HCT116 (cell line): ENCODE measurements around the gene EYA4. TPM values are rescaled to one million over a fixed set of nuclear protein-coding genes. Genes with fewer than 3 reads are reported as not detected.

Source experiments
- ATAC-seq: fragments of 200-7000 bp; cut with Tn5 transposase; 2 replicates; pipeline ENCODE4 v1.9.1; 2020; ENCODE audit warnings: mild to moderate bottlenecking, moderate library complexity
- BruUV-seq: library from RNA; stranded (reverse); fragments of 400-500 nt; replicated peaks from 2 replicates; lab custom pipeline; 2021; lab: Mats Ljungman, UMichigan
- CTCF ChIA-PET: fragments of 300-600 bp; sonication (Branson Sonifier 250); formaldehyde crosslinking; loops from one replicate; lab custom pipeline; 2021; ENCODE audit warnings: antibody characterized with exemption; lab: Charles Lee
- POLR2A ChIA-PET: fragments of 300-600, 350-600 bp; sonication (Branson Sonifier 250); formaldehyde crosslinking; loops from one replicate; lab custom pipeline; 2021; ENCODE audit warnings: antibody characterized with exemption; lab: Charles Lee
- RAD21 ChIA-PET, 2 experiments: fragments of 300-600 bp; sonication (Branson Sonifier 250); formaldehyde crosslinking; loops; one replicate each; lab custom pipeline; 2023; ENCODE audit warnings: low total read pairs in 2 of 2; ENCODE audit not compliant: uncharacterized antibody in 2 of 2, unreplicated experiment in 2 of 2, low non-redundant PET in 1 of 2; lab: Charles Lee
- DNase-seq: peaks from one replicate; pipeline ENCODE4 v3.0.0-alpha.2; 2010; ENCODE audit warnings: low read depth, low spot score
- H2AFZ ChIP-seq: fragments of 200-600 bp; shearing (Covaris generic), sonication (generic); 2 replicates; pipeline ENCODE4 v1.6.1; 2017; ENCODE audit warnings: low read depth, mixed run types, mixed read lengths, antibody characterized with exemption, low read length; ENCODE audit not compliant: poor library complexity, severe bottlenecking
- H3K27ac ChIP-seq: 2 replicates; pipeline ENCODE4 v1.5.1; 2012; ENCODE audit warnings: low read depth, low read length
- H3K27me3 ChIP-seq: fragments of 200-600 bp; sonication (generic); 2 replicates; pipeline ENCODE4 v1.6.1; 2016; ENCODE audit warnings: mixed run types, low read length, mixed read lengths; ENCODE audit not compliant: insufficient read depth
- H3K36me3 ChIP-seq, 2 experiments: fragments of 200-500 bp in 1 of 2; fragments of 200-600 bp in 1 of 2; sonication (Bioruptor generic) in 1 of 2; sonication (generic) in 1 of 2; 2 replicates each; pipeline versions ENCODE4 v1.5.1 to v1.6.1; 2014 to 2016; ENCODE audit warnings: low read length in 2 of 2, inconsistent platforms in 1 of 2, mixed read lengths in 1 of 2, mixed run types in 1 of 2; ENCODE audit not compliant: insufficient read depth in 2 of 2, control insufficient read depth in 1 of 2
- H3K4me1 ChIP-seq, 2 experiments: fragments of 200-600 bp in 1 of 2; sonication (generic) in 1 of 2; 2 replicates each; pipeline versions ENCODE4 v1.5.1 to v1.6.1; 2012 to 2017; ENCODE audit warnings: low read length in 2 of 2, inconsistent platforms in 1 of 2, mild to moderate bottlenecking in 1 of 2, mixed read lengths in 1 of 2, mixed run types in 1 of 2, moderate library complexity in 1 of 2; ENCODE audit not compliant: insufficient read depth in 2 of 2, control insufficient read depth in 1 of 2
- H3K4me2 ChIP-seq: fragments of 200-600 bp; sonication (generic); 2 replicates; pipeline ENCODE4 v1.6.1; 2017; ENCODE audit warnings: mixed run types, low read length, mixed read lengths
- H3K4me3 ChIP-seq, 2 experiments: fragments of 200-600 bp in 1 of 2; sonication (generic) in 1 of 2; replicated peaks in 1 of 2; 2 replicates each; pipeline ENCODE4 v1.5.1; 2011 to 2016; ENCODE audit warnings: low read length in 2 of 2, control low read depth in 1 of 2, low read depth in 1 of 2, mild to moderate bottlenecking in 1 of 2, mixed read lengths in 1 of 2, mixed run types in 1 of 2
- H3K79me2 ChIP-seq: fragments of 200-600 bp; sonication (generic); 2 replicates; pipeline ENCODE4 v1.6.1; 2017; ENCODE audit warnings: mild to moderate bottlenecking, mixed run types, low read length, moderate library complexity, mixed read lengths; ENCODE audit not compliant: insufficient read depth
- H3K9ac ChIP-seq: fragments of 200-600 bp; sonication (generic); 2 replicates; pipeline ENCODE4 v1.6.1; 2016; ENCODE audit warnings: low read length, mixed read lengths
- H3K9me2 ChIP-seq: fragments of 200-600 bp; sonication (generic), shearing (Covaris generic); 2 replicates; pipeline ENCODE4 v1.6.1; 2017; ENCODE audit warnings: mixed run types, mild to moderate bottlenecking, moderate library complexity; ENCODE audit not compliant: insufficient read depth
- H3K9me3 ChIP-seq, 2 experiments: fragments of 200-500 bp in 1 of 2; fragments of 200-600 bp in 1 of 2; sonication (Bioruptor generic) in 1 of 2; sonication (generic) in 1 of 2; 2 replicates each; pipeline ENCODE4 v1.6.1; 2014 to 2017; ENCODE audit warnings: low read length in 2 of 2, mixed read lengths in 2 of 2, inconsistent platforms in 1 of 2, low read depth in 1 of 2, mild to moderate bottlenecking in 1 of 2, mixed run types in 1 of 2, moderate library complexity in 1 of 2; ENCODE audit not compliant: control insufficient read depth in 1 of 2, insufficient read depth in 1 of 2
- H4K20me1 ChIP-seq: fragments of 200-600 bp; sonication (generic), shearing (Covaris generic); 2 replicates; pipeline ENCODE4 v1.6.1; 2017; ENCODE audit warnings: mixed run types, mild to moderate bottlenecking, moderate library complexity; ENCODE audit not compliant: insufficient read depth
- ATF3 ChIP-seq: IDR thresholded peaks from 2 replicates; pipeline ENCODE4 v1.6.1; 2012
- EGR1 ChIP-seq: IDR thresholded peaks from 2 replicates; pipeline ENCODE4 v1.6.1; 2012; ENCODE audit warnings: low read depth
- ELF1 ChIP-seq: IDR thresholded peaks from 2 replicates; pipeline ENCODE4 v1.6.1; 2012; ENCODE audit warnings: low read depth, borderline replicate concordance
- EZH2 ChIP-seq: fragments of 200-600 bp; sonication (generic); IDR thresholded peaks from 2 replicates; pipeline ENCODE4 v1.6.1; 2017; ENCODE audit warnings: antibody characterized with exemption, mixed run types
- EZH2phosphoT487 ChIP-seq: fragments of 200-600 bp; IDR thresholded peaks from 2 replicates; pipeline ENCODE4 v1.6.1; 2018; ENCODE audit warnings: antibody characterized with exemption, borderline replicate concordance
- FOSL1 ChIP-seq: IDR thresholded peaks from 2 replicates; pipeline ENCODE4 v1.6.1; 2012; ENCODE audit warnings: low read depth
- POLR2AphosphoS5 ChIP-seq: IDR thresholded peaks from 2 replicates; pipeline ENCODE4 v1.6.1; 2011; ENCODE audit warnings: mild to moderate bottlenecking, low read depth, low read length, moderate library complexity
- RAD21 ChIP-seq: IDR thresholded peaks from 2 replicates; pipeline ENCODE4 v1.6.1; 2012; ENCODE audit warnings: low read depth, mild to moderate bottlenecking
- SRF ChIP-seq: IDR thresholded peaks from 2 replicates; pipeline ENCODE4 v1.6.1; 2012; ENCODE audit warnings: low read depth
- ZNF274 ChIP-seq: fragments of 200-500 bp; sonication (Bioruptor generic); IDR thresholded peaks from 2 replicates; pipeline ENCODE4 v1.6.1; 2014; ENCODE audit warnings: mild to moderate bottlenecking, low read depth, low read length, inconsistent platforms
- intact Hi-C: fragments of 100-400 bp; cut with micrococcal nuclease; formaldehyde crosslinking; loops from 2 replicates; pipeline ENCODE4 v1.10.0; 2022
- total RNA-seq: library from RNA; stranded (reverse); gene quantifications from one replicate; pipeline ENCODE4 v1.2.1, GENCODE V29; 2021; ENCODE audit not compliant: unreplicated experiment
- TF ChIP-seq, protein P1 (sequence below): IDR thresholded peaks from 2 replicates; pipeline ENCODE4 v1.6.1; 2012

EYA4 gene
- total RNA-seq, 1 experiment from 2014 or later, result not detected

DNA sequence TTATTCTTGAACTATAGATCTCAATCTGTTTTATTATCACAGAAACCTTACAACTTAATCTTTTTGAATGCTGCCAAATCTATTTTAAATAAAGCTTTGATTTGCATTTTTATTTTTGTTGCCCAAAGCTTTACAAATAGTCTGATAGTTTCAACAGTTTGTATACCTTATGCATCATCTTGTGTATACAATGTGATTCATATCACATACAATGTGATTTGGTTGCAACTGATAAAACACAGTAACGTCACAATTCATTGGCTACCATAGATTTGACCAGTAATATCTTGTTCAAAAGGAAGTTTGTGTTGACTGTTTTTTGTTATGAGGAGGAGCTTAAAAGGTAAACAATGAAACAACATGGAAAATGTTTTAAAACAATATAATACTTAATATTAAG lies 110.9 kb downstream of the EYA4 start (continued):
- TF ChIP-seq FOSL1, result no peak
- no peak for TF ChIP-seq ATF3
- TF ChIP-seq POLR2AphosphoS5, result no peak
- TF ChIP-seq EZH2phosphoT487, result no peak
- no peak for TF ChIP-seq EZH2
- TF ChIP-seq, protein P1, sequence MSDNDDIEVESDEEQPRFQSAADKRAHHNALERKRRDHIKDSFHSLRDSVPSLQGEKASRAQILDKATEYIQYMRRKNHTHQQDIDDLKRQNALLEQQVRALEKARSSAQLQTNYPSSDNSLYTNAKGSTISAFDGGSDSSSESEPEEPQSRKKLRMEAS, result no peak
- TF ChIP-seq EGR1, result no peak
- no peak for TF ChIP-seq ZNF274
- TF ChIP-seq RAD21, result no peak
- TF ChIP-seq, all 23 proteins: peak for 0

DNA sequence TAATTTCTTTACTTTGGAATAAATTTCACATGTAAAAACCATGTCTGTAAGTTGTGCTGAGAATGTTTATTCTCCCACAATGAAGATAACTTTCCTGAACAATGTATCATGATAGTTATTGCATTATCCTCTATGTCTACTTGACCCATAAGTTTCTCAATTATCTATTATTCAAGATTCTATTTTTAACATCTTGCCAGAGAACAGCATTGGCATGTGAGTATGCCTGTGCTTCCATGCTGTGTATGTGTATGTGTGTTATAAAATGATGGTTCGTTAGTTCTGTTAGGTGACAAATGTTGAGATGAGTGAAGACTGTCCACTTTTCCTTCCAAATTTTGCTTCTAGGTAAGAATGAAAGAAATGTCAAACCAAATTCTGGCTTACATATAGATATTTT lies 111.9 kb downstream of the EYA4 start:
- CTCF ChIA-PET, result no interaction called here
- Histone ChIP-seq H3K4me1 (no peaks in the 10 kb centered on the region), H3K79me2 (no peaks in the 10 kb centered on the region), H4K20me1 (no peaks in the 10 kb centered on the region), H3K4me3 (no peak overlapping the region), H3K27ac (no peak overlapping the region), H3K9me2 (no peaks in the 10 kb centered on the region), H3K9me3 (no peaks in the 10 kb centered on the region), H2AFZ (no peak overlapping the region)
- ATAC-seq, result no peak
- BruUV-seq, result no TSS peak
- intact Hi-C loops, result no loop called here
- POLR2A ChIA-PET, result no interaction called here
- TF ChIP-seq EZH2, result no peak
- TF ChIP-seq POLR2AphosphoS5, result no peak
- TF ChIP-seq SRF, result no peak
- TF ChIP-seq ELF1, result no peak
- no peak for TF ChIP-seq FOSL1
- TF ChIP-seq, all 23 proteins: peak for 0
- no peak overlapping the region for H3K9ac ChIP-seq
- no peaks in the 10 kb centered on the region for H3K27me3 ChIP-seq
- DNase-seq, result no peak
- RAD21 ChIA-PET, result no interaction called here
- H3K36me3 ChIP-seq, result no peaks in the 10 kb centered on the region
- no peak overlapping the region for H3K4me2 ChIP-seq
